ENCODE results near the gene EPHA10.

EPHA10 gene

DNA sequence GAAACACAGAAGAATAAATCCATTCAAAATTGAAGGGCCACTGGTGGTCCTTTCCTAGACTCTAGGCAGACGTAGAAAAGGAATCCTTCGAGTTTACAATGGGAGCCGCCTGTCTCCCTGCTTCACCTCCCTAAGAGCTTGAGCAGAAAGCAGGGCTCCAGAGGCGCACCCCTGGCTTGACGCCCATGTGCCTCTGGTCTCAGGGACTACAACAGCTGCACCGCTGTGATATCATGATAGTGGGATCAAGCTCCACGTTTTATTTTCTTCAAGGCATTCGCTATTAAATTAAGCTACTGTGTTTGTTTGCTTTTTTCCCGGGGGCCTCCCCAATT, 42.3 kb upstream of the EPHA10 start:
- H3K9me3 ChIP-seq (replicated peaks in 1 of 11) = no peaks in the 10 kb centered on the region
- peak overlapping the region; percentile 86 to 98 (median 93) for H3K4me2 ChIP-seq
- peak overlapping the region; percentile 90 to 100 (median 97) for H3K9ac ChIP-seq
- peak overlapping the region; percentile 82 to 100 (median 97) for H3K27ac ChIP-seq
- peaks cover 51 to 83% (median 67%) of the 10 kb centered on the region in 11 experiments; a peak in 21 of 22 replicates for H4K20me1 ChIP-seq
- H3K36me3 ChIP-seq = peaks cover 49 to 70% (median 55%) of the 10 kb centered on the region in 11 experiments
- no peak for TF ChIP-seq Cebpa-rat (IDR thresholded peaks at IDR 0.05)
- no peaks in the 10 kb centered on the region for H3K27me3 ChIP-seq
- peaks cover 27 to 57% (median 46%) of the 10 kb centered on the region in 10 experiments for H3K4me1 ChIP-seq
- H3K4me3 ChIP-seq = peak overlapping the region; percentile 89 to 100 (median 98)

DNA sequence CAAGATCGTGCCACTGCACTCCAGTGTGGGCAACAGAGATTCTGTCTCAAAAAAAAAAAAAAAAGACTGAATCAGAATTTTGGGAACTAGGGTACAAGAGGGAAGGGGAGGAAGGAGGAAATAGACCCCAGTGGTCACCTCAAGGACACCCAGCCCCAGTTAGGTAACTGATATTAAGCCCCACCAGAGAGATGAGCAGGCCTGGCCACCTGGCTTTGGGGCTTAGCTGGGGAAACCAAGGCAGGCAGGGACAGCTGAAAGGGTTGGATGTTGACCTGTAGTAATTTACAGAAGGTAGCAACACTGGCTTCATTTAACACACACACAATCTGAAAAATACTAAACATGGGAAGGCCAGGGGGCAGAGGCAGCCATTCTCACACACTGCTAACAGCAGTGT, 37.5 kb upstream of the EPHA10 start:
- peaks cover 90 to 100% (median 96%) of the 10 kb centered on the region in 11 experiments for H3K36me3 ChIP-seq
- H3K9me3 ChIP-seq (replicated peaks in 1 of 11) = no peaks in the 10 kb centered on the region
- H4K20me1 ChIP-seq = peaks cover 51 to 100% (median 94%) of the 10 kb centered on the region in 11 experiments; a peak in 21 of 22 replicates
- H3K4me1 ChIP-seq = peaks cover 11 to 34% (median 20%) of the 10 kb centered on the region in 10 experiments
- no peak overlapping the region for H3K27ac ChIP-seq
- no peak overlapping the region for H3K4me3 ChIP-seq
- H3K9ac ChIP-seq = no peak overlapping the region
- no peak overlapping the region for H3K4me2 ChIP-seq
- TF ChIP-seq Cebpa-rat (IDR thresholded peaks at IDR 0.05) = no peak
- H3K27me3 ChIP-seq = no peaks in the 10 kb centered on the region

DNA sequence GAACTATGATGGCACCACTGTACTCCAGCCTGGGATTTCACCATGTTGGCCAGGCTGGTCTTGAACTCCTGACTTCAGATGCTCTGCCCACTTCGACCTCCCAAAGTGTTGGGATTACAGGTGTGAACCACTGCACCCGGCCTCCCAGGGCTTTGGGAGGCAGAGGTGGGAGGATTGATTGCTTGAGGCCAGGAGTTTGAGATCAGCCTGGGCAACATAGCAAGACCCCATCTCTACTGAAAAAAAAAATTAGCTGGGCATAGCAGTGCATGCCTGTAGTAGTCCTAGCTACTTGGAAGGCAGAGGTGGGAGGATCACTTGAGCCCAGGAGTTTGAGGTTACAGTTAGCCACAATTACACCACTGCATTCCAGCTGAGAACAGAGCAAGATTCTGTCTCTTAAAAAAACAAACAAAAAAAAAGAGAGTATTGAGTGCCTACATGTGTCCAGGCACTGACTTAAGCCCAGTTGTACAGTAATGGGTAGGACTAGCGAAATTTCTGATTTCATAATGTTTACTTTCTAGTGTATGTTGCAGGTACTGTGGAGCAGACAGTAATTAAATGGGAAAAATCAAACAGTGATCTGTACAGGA, 32.9 kb upstream of the EPHA10 start:
- H4K20me1 ChIP-seq = peaks cover 11 to 81% (median 71%) of the 10 kb centered on the region in 11 experiments; a peak in 21 of 22 replicates

DNA sequence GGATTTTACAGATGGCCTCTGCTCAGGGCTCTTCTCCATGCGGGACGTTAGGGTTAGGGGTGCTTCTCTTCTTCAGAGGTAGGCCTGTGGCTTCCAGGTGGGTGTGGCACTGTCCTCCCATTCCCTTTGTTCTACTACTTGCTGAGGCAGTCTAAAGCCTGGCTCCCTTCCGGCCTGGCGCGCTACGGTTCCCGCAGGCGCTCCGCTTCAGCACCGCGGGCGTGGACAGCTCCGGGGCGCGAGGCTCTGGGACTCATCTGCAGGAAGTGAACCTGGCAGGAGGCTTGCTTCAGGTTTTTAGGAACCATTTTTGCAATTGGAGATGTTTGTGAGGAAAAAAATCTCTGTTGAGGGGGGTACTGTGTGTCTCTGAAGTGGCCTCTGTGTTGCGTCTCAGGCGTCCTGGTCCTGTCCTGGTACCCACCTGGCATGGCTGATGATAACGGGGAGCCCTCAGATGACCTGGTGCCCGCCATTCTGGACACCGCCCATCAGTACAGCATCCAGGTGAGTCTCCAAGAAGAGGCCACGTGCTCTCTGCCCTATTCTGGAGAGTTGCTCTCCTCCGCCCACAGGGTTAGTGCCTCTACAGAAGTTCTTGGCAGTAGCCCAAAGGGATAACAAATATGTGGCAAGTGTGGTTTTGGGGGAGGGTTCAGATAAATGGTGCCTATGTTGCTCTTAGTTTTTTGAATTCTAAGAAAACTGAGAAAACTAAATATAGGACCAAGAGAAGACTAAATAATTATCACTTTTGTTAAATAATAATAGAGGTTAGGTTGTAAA, 30.6 kb upstream of the EPHA10 start:
- Histone ChIP-seq H3K4me1 (peaks cover 26 to 40% (median 29%) of the 10 kb centered on the region in 10 experiments), H3K36me3 (peaks cover 37 to 53% (median 50%) of the 10 kb centered on the region in 11 experiments), H3K9me3 (replicated peaks in 1 of 11) (no peaks in the 10 kb centered on the region), H3K4me2 (peak overlapping the region; percentile 79 to 99 (median 96)), H3K9ac (peak overlapping the region in 9 of 11 experiments; percentile 84 to 97 (median 89); a peak in 16 of 22 replicates), H3K27me3 (no peaks in the 10 kb centered on the region), H3K4me3 (peak overlapping the region; percentile 70 to 92 (median 86)), H4K20me1 (peaks cover 5 to 58% (median 50%) of the 10 kb centered on the region in 11 experiments; a peak in 21 of 22 replicates), H3K27ac (no peak overlapping the region)
- TF ChIP-seq Cebpa-rat (IDR thresholded peaks at IDR 0.05) = no peak

More for the DNA sequence above, 32.9 kb upstream of the EPHA10 start:
- Histone ChIP-seq H3K4me2 (no peak overlapping the region), H3K36me3 (peaks cover 54 to 76% (median 71%) of the 10 kb centered on the region in 11 experiments), H3K4me1 (peaks cover 25 to 44% (median 28%) of the 10 kb centered on the region in 10 experiments), H3K9ac (no peak overlapping the region), H3K4me3 (no peak overlapping the region), H3K27ac (no peak overlapping the region), H3K27me3 (no peaks in the 10 kb centered on the region), H3K9me3 (replicated peaks in 1 of 11) (no peaks in the 10 kb centered on the region)
- TF ChIP-seq Cebpa-rat (IDR thresholded peaks at IDR 0.05) = no peak

DNA sequence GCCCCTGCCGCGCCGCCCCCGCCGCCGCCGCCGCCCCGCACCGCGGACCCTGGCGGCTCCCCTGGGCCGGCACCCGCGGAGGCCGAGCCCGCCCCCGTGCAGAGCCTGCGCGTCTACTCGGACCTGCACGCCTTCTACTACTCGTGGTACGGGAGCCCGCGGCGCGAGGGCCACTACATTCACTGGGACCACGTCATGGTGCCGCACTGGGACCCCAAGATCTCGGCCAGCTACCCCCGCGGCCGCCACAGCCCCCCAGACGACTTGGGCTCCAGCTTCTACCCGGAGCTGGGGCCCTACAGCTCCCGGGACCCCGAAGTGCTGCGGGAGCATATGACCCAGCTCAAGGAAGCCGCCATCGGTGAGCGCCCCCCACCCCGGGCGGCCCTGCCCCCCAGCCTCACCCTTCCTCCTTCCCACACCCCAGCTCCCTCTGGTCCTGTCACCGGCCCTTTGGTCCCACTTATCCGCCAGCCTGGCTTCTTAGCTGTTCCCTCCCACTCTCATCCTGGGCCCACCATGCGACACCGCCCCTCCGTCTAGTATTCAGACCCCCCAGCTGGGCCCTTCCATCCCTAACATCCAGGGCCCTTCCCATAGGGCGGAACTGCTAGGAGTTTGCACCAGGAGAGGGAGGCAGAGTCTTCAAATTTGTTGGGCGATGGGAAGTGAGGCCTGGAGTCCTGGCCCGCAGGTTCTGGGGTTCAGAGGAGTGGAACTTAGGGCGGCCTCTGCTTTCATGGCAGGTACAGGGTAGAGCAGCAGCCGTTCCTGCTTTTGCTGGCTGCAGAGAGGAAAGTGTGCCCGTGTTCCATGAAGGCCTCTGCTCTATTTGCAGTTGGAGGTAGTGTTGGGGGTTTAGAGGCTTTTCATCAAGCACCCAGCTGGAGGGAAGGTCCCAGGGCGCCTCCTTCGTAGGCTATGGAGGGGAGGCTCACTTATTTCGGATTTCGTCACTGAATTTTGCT, 29.7 kb upstream of the EPHA10 start:
- Histone ChIP-seq H3K9ac (peak overlapping the region; percentile 77 to 97 (median 89)), H3K9me3 (replicated peaks in 1 of 11) (no peaks in the 10 kb centered on the region), H3K27ac (peak overlapping the region; percentile 66 to 96 (median 89); a peak in 21 of 22 replicates), H3K4me3 (peak overlapping the region; percentile 70 to 92 (median 86)), H3K36me3 (peaks cover 28 to 44% (median 42%) of the 10 kb centered on the region in 11 experiments), H3K4me1 (peaks cover 24 to 33% (median 28%) of the 10 kb centered on the region in 10 experiments), H3K27me3 (no peaks in the 10 kb centered on the region), H4K20me1 (peaks cover 5 to 49% (median 41%) of the 10 kb centered on the region in 11 experiments; a peak in 21 of 22 replicates), H3K4me2 (peak overlapping the region; percentile 79 to 99 (median 96))
- no peak for TF ChIP-seq Cebpa-rat (IDR thresholded peaks at IDR 0.05)

DNA sequence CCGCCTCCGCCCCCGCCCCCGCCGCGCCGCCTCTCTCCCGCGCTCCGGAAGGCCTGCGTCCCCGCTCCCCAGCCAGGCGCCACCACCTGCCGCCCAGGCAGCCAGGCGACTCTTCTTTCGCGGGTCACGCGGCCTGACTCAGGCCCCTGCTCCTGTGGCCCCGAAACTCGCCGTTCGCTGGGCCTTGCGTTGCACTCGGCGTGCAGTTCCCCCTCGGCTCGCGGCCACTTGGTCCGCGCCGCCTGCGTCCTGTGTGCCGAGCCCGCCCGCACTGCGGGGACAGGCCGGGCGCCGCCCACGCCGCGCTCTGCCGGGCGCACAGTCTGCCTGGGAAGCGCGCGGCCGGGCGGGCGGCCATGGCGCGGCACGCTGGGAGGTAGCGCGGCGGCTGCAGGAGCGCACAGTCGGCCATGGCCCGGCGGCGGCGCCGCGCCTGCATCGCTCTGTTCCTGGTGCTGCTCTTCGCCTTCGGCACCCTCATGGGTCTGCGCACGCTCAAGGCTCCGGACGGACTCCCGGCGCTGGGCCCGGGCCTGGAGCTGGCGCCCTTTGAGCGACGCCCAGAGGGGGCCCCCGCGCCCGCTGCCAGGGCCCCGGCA, 29.0 kb upstream of the EPHA10 start, which contains the start of gene MANEAL:
Gene MANEAL (plus strand): TSS at position 75 of the 599 bp plus-strand sequence. CDS start 336 bp downstream, at position 411.
- H3K4me2 ChIP-seq = peak within 1 kb of the TSS; percentile 79 to 99 (median 96)
- H3K4me1 ChIP-seq = peaks cover 24 to 33% (median 28%) of the 10 kb centered on the region in 10 experiments
- peaks cover 20 to 36% (median 34%) of the 10 kb centered on the region in 11 experiments for H3K36me3 ChIP-seq
- H3K4me3 ChIP-seq = peak within 1 kb of the TSS; percentile 70 to 92 (median 86)
- no peaks in the 10 kb centered on the region for H3K9me3 ChIP-seq (replicated peaks in 1 of 11)
- peak within 1 kb of the TSS; percentile 77 to 97 (median 89) for H3K9ac ChIP-seq
- peaks cover 5 to 42% (median 33%) of the 10 kb centered on the region in 11 experiments; a peak in 20 of 22 replicates for H4K20me1 ChIP-seq
- H3K27me3 ChIP-seq = no peaks in the 10 kb centered on the region
- no peak for TF ChIP-seq Cebpa-rat (IDR thresholded peaks at IDR 0.05)
- peak within 1 kb of the TSS; percentile 66 to 96 (median 89); a peak in 21 of 22 replicates for H3K27ac ChIP-seq

DNA sequence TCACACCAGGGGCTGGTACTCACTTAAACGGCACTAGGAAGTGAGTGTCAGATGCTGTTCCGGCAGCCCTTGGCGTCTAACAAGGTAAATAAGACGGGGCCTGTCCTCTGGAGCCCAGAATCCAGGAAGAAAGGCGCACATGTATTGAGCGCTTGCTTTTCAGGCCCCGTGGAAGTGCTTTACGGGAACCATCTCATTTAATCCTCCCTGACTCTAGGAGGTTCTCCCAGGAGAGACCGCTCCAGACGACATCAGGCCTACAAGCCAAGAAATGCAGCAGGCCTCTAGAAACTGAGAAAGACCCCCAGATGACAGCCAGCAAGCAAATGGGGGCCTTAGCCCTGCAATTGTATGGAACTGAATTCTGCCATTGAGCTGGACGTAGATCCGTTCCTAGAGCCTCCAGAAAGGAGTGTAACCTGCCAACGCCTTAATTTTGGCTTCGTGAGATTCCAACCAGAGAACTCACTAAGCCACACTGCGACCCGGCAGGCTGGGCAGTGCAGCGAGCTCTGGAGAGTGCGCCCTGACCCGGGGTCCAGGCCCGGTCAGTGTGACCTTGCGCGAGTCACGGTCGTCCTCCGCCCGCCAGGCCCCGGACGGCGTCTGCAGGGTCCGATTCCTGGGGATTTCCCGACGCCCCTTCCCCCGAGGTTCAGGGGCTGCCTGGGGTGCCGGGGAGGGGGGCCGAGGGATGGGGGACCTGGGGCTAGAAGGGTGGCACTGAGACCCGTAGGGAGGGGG, 28.2 kb upstream of the EPHA10 start:
- Histone ChIP-seq H3K9me3 (replicated peaks in 1 of 11) (no peaks in the 10 kb centered on the region), H4K20me1 (peaks cover 5 to 34% (median 25%) of the 10 kb centered on the region in 11 experiments; a peak in 20 of 22 replicates), H3K4me3 (peak overlapping the region; percentile 70 to 92 (median 86); a peak in 19 of 20 replicates), H3K27ac (peak overlapping the region in 10 of 11 experiments; percentile 67 to 96 (median 89); a peak in 18 of 22 replicates), H3K4me2 (peak overlapping the region; percentile 59 to 99 (median 95); a peak in 21 of 22 replicates), H3K27me3 (no peaks in the 10 kb centered on the region), H3K9ac (peak overlapping the region; percentile 77 to 97 (median 89); a peak in 19 of 22 replicates), H3K36me3 (peaks cover 12 to 29% (median 26%) of the 10 kb centered on the region in 11 experiments), H3K4me1 (peaks cover 24 to 33% (median 28%) of the 10 kb centered on the region in 10 experiments)
- no peak for TF ChIP-seq Cebpa-rat (IDR thresholded peaks at IDR 0.05)
